H1 (cell line): ENCODE data around the gene MPP4. TPM values are rescaled to one million over a fixed set of nuclear protein-coding genes. Genes with fewer than 3 reads are reported as not detected.

Source experiments
- CTBP2 ChIP-seq: IDR thresholded peaks from 2 replicates; pipeline ENCODE4 v1.7.0; 2011; ENCODE audit warnings: borderline replicate concordance, mild to moderate bottlenecking, moderate library complexity, mixed read lengths, low read length; ENCODE audit not compliant: insufficient read depth, insufficient read length
- RNF2 ChIP-seq: fragments of 200-900, 300-1000 bp; sonication (generic); IDR thresholded peaks from 2 replicates; pipeline ENCODE4 v1.7.1; 2016; ENCODE audit warnings: borderline replicate concordance, low read depth, mild to moderate bottlenecking, antibody characterized with exemption, low read length; ENCODE audit not compliant: poor library complexity, severe bottlenecking; ENCODE audit errors: missing control alignments
- SIN3A ChIP-seq, 2 experiments: IDR thresholded peaks in 1 of 2; conservative IDR thresholded peaks in 1 of 2; 2 replicates each; pipeline ENCODE4 v1.6.1; 2011 to 2012; ENCODE audit warnings: low read length in 2 of 2, improper control_type of control experiment in 1 of 2, low read depth in 1 of 2, mild to moderate bottlenecking in 1 of 2
- polyA plus RNA-seq, 7 experiments: library from polyadenylated mRNA; depleted of rRNA in 3 of 7; stranded (reverse) in 5 of 7; unstranded in 2 of 7; fragments of >200 nt in 5 of 7; fragments of 200-250 nt in 2 of 7; gene quantifications; 1 replicate in 5 of 7; 2 replicates in 1 of 7; 4 replicates in 1 of 7; pipeline versions ENCODE4 v1.2.1 to v1.2.3, GENCODE V29; 2011 to 2013; ENCODE audit warnings: missing spikeins in 2 of 7, mixed read lengths in 2 of 7
- total RNA-seq: library from RNA; stranded (reverse); fragmentation: NEBNext Ultra II Directional; extraction: Animal tissue kit (Norgen Biotek cat#: 25700); gene quantifications from 2 replicates; pipeline ENCODE4 v1.2.1, GENCODE V29; 2021
- TF ChIP-seq, protein P1 (sequence below): fragments of 300-600 bp; sonication (generic); IDR thresholded peaks from 2 replicates; pipeline ENCODE4 v1.7.1; 2012; ENCODE audit warnings: low read length, moderate library complexity, mild to moderate bottlenecking, inconsistent platforms; ENCODE audit not compliant: insufficient replicate concordance
- TF ChIP-seq, protein P2 (sequence below): IDR thresholded peaks from 2 replicates; pipeline ENCODE4 v1.6.1; 2011; ENCODE audit warnings: low read length, improper control_type of control experiment

The MPP4 gene
- total and polyA plus RNA-seq, 2 of the 8 experiments (the other 6 are each of a cell fraction or from before 2014, with no cell fraction given), result not detected

DNA sequence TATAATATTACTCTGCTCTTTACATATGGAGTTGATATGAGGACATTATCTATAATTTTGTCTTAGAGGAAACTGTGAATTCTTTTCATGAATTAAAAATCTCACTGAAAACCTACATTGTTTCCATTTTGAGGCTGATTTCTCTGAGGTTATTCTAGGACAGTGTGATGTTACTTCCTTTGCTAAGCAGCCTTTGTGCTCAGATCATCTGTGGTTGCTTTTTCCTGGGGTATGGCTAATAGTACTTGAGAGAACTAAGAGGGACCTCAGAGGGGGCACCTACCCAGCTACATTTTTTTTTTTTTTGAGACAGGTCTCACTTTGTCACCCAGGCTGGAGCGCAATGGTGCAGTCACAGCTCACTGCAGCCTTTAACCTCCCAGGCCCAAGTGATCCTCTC, 8.7 kb upstream of the MPP4 start (continued):
- TF ChIP-seq, protein P1, sequence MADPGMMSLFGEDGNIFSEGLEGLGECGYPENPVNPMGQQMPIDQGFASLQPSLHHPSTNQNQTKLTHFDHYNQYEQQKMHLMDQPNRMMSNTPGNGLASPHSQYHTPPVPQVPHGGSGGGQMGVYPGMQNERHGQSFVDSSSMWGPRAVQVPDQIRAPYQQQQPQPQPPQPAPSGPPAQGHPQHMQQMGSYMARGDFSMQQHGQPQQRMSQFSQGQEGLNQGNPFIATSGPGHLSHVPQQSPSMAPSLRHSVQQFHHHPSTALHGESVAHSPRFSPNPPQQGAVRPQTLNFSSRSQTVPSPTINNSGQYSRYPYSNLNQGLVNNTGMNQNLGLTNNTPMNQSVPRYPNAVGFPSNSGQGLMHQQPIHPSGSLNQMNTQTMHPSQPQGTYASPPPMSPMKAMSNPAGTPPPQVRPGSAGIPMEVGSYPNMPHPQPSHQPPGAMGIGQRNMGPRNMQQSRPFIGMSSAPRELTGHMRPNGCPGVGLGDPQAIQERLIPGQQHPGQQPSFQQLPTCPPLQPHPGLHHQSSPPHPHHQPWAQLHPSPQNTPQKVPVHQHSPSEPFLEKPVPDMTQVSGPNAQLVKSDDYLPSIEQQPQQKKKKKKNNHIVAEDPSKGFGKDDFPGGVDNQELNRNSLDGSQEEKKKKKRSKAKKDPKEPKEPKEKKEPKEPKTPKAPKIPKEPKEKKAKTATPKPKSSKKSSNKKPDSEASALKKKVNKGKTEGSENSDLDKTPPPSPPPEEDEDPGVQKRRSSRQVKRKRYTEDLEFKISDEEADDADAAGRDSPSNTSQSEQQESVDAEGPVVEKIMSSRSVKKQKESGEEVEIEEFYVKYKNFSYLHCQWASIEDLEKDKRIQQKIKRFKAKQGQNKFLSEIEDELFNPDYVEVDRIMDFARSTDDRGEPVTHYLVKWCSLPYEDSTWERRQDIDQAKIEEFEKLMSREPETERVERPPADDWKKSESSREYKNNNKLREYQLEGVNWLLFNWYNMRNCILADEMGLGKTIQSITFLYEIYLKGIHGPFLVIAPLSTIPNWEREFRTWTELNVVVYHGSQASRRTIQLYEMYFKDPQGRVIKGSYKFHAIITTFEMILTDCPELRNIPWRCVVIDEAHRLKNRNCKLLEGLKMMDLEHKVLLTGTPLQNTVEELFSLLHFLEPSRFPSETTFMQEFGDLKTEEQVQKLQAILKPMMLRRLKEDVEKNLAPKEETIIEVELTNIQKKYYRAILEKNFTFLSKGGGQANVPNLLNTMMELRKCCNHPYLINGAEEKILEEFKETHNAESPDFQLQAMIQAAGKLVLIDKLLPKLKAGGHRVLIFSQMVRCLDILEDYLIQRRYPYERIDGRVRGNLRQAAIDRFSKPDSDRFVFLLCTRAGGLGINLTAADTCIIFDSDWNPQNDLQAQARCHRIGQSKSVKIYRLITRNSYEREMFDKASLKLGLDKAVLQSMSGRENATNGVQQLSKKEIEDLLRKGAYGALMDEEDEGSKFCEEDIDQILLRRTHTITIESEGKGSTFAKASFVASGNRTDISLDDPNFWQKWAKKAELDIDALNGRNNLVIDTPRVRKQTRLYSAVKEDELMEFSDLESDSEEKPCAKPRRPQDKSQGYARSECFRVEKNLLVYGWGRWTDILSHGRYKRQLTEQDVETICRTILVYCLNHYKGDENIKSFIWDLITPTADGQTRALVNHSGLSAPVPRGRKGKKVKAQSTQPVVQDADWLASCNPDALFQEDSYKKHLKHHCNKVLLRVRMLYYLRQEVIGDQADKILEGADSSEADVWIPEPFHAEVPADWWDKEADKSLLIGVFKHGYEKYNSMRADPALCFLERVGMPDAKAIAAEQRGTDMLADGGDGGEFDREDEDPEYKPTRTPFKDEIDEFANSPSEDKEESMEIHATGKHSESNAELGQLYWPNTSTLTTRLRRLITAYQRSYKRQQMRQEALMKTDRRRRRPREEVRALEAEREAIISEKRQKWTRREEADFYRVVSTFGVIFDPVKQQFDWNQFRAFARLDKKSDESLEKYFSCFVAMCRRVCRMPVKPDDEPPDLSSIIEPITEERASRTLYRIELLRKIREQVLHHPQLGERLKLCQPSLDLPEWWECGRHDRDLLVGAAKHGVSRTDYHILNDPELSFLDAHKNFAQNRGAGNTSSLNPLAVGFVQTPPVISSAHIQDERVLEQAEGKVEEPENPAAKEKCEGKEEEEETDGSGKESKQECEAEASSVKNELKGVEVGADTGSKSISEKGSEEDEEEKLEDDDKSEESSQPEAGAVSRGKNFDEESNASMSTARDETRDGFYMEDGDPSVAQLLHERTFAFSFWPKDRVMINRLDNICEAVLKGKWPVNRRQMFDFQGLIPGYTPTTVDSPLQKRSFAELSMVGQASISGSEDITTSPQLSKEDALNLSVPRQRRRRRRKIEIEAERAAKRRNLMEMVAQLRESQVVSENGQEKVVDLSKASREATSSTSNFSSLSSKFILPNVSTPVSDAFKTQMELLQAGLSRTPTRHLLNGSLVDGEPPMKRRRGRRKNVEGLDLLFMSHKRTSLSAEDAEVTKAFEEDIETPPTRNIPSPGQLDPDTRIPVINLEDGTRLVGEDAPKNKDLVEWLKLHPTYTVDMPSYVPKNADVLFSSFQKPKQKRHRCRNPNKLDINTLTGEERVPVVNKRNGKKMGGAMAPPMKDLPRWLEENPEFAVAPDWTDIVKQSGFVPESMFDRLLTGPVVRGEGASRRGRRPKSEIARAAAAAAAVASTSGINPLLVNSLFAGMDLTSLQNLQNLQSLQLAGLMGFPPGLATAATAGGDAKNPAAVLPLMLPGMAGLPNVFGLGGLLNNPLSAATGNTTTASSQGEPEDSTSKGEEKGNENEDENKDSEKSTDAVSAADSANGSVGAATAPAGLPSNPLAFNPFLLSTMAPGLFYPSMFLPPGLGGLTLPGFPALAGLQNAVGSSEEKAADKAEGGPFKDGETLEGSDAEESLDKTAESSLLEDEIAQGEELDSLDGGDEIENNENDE, result no peak
- TF ChIP-seq CTBP2 (no peak), SIN3A (conservative IDR thresholded peaks at IDR 0.05 in 1 of 2, IDR thresholded peaks at IDR 0.05 in 1 of 2; ENCODE audit: low read depth in 1 of 2, low read length in 2 of 2) (no peak), RNF2 (no peak)
- TF ChIP-seq, protein P2, sequence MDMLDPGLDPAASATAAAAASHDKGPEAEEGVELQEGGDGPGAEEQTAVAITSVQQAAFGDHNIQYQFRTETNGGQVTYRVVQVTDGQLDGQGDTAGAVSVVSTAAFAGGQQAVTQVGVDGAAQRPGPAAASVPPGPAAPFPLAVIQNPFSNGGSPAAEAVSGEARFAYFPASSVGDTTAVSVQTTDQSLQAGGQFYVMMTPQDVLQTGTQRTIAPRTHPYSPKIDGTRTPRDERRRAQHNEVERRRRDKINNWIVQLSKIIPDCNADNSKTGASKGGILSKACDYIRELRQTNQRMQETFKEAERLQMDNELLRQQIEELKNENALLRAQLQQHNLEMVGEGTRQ, result no peak
